HG03135 (cell line): ENCODE results near the gene TDRD10.
A peak's percentile ranks its signal among the peaks of the same experiment; 100 is the strongest.

Experiments
- ATAC-seq: cut with Tn5 transposase; IDR thresholded peaks from one replicate; pipeline ENCODE4 v1.9.1; 2021; ENCODE audit warnings: mild to moderate bottlenecking, moderate library complexity; ENCODE audit not compliant: unreplicated experiment

Gene TDRD10

DNA sequence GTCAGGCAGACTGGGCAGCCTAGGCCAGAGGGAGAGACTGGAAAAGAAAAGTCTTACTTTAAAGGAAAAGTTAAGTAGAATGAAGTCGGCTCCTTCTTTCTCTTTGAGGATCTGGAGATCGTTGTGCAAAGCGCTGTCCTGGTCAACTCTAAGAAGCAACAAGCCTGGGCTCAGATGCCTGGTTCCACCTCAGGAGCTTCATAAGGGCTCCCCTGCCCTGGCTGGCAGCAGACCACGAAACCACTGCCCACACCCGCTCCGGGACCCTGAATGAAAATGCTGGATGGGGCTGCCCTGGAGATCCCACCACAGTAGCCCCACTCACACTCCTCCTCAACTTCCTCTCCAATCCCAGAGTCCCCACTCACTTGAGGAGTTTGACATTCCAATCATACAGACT, 50.0 kb downstream of the TDRD10 start:
- ATAC-seq = no peak

DNA sequence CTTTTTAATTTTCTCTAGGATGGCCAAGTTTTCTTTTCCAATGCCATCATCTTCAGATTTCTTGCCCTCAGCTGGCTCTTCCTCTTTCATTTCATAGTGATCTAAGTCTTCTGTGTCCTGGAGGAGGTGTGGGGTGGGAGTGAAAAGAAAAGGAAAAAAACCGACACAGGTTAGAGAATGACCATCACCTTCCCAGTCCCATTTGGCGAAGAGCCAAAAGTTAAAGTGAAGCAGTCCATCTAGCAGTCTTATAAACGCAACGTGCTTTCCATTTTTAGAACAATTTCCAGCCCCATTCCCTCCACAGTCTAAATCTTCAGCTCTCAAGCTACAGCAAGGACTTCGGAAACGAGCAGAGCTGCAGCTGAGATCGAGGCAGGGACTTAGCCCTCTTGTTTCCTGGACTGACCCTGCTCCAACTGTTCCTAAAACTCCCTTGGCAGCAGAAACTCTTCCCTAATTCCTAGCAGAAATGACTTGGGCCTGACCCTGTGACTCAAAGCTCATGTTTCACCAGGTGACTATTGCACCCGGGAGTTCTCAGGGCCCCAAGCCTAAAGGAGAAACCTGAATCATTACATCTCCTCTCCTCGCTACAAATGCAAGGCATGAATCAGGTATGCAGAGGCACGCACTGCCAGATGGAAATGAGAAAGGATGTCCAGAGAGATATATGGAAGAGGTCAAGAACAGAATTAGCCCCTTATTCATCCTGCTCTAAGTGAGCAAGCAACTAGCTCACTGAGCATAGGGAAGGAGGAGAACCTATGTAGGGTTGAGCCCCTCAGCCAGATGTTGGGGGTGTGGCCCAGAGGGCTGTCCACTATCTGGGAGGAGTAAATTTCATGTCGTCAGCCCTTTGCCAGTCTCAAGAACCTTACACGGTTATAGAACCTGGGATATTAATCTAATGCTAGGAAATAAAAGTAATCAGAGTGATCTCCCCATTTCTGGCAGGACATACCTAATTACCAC, 51.3 kb downstream of the TDRD10 start:
- ATAC-seq = no peak

DNA sequence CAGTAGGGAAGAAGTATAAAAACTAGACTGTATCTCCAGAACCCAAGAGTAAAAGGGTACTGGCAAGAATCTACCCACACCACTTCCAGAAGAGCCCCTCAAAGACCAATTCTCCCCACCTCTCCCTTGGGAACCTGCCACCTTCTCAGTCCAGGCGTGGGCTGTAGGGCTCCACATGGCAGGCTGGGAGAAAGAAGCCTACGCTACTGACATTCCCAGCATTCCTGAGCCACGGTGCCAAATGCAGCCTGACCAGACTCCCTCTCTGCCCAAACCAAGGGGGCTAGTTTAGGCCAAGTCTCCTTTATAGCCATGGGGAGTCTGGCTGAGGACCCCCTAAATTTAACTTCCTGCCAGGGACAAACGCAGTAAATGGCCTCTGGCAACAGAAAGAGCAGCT, 54.4 kb downstream of the TDRD10 start:
- ATAC-seq = no peak

GRCh38 chr1:154557248-154557938, 55.4 kb downstream of the TDRD10 start:
- ATAC-seq = no peak

DNA sequence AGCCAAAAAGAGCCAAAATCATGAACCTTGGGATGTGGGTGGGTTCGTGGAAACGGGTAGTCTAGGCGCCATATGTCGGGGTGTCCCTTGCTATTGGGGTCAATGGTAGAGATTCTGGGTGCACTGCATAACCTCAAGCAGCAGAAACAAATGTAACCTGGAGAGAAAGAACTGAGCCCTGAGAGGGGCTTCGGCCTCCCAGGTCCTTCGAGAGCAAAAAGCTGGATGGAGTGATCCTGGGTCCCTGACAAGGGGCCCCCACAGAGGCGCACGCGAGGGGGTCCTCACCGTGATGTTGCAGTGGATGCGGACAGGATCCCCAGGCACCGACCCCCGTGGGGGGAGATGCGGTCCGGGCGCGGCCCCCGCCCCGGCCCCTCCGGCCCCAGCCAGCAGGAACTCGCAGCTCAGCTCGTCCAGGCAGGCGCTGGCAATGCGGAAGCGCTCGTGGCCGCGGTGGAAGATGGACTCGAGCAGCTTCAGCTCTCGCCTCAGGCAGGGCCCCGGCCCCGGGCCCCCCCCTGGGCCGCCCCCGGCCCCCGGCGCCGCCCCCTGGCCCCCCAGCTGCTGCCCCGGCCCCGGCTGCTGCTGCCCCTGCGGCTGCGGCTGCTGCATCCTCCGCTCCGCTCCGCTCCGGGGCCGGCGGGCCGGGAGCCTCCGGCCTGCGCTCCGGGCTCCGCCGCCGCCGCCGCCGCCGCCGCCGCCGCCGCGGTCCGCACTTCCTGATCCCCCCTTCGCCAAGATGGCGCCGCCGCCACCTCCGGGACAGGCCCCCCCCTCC, 56.1 kb downstream of the TDRD10 start, which contains the start of gene UBE2Q1:
Gene UBE2Q1 (minus strand): TSS at position 724 of the 781 bp plus-strand sequence. CDS start 109 bp downstream, at position 615.
- peak; percentile 18 for ATAC-seq

- peak; percentile 85 for ATAC-seq
Measured at GRCh38 chr1:154558720-154559465, 56.9 kb downstream of the TDRD10 start.

- peak; percentile 47 for ATAC-seq
Measured at GRCh38 chr1:154559466-154560044, 57.5 kb downstream of the TDRD10 start.

GRCh38 chr1:154565876-154566275, 63.9 kb downstream of the TDRD10 start:
- ATAC-seq = no peak

DNA sequence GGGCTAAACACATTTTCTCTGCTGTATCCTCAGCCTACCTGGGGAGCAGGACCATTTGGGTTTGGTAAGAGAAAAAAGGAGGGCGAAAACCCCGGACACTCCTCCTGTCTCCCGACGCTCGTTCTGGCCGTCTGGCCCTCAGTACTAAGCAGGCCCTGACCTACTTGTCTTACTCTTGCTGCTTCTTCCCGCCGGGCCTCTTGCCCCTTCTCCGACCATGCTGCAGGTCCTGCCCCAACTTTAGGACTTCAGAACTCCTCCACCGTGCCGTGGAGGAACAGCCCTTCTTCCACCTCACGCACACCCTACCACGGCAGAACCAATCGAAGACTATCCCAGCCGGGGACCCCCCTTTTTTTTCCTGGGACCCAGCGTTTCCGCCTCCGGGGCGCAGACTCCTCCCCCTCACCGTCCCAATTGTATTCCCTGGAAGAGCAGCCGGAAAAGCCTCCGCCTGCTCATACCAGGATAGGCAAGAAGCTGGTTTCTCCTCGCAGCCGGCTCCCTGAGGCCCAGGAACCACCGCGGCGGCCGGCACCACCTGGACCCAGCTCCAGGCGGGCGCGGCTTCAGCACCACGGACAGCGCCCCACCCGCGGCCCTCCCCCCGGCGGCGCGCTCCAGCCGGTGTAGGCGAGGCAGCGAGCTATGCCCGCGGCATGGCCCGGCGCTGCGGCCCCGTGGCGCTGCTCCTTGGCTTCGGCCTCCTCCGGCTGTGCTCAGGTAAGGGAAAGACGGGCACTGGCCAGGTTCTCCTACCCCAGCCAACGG, 65.6 kb downstream of the TDRD10 start, which contains the start of gene CHRNB2:
Gene CHRNB2 (plus strand): TSS at position 393 of the 771 bp plus-strand sequence. CDS start 267 bp downstream, at position 660.
- ATAC-seq = no peak

GRCh38 chr1:154568157-154568815, 66.3 kb downstream of the TDRD10 start:
- no peak for ATAC-seq

- no peak for ATAC-seq
Measured at GRCh38 chr1:154571244-154571963, 69.4 kb downstream of the TDRD10 start.

DNA sequence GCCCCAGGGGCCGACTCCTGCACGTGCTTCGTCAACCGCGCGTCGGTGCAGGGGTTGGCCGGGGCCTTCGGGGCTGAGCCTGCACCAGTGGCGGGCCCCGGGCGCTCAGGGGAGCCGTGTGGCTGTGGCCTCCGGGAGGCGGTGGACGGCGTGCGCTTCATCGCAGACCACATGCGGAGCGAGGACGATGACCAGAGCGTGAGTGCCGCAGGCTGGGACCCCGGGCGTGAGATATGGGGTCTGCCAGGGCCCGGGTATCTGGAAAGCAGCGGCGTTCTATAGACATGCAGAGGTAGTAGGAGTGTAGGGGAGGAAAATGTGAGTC, 69.9 kb downstream of the TDRD10 start:
- ATAC-seq = no peak

DNA sequence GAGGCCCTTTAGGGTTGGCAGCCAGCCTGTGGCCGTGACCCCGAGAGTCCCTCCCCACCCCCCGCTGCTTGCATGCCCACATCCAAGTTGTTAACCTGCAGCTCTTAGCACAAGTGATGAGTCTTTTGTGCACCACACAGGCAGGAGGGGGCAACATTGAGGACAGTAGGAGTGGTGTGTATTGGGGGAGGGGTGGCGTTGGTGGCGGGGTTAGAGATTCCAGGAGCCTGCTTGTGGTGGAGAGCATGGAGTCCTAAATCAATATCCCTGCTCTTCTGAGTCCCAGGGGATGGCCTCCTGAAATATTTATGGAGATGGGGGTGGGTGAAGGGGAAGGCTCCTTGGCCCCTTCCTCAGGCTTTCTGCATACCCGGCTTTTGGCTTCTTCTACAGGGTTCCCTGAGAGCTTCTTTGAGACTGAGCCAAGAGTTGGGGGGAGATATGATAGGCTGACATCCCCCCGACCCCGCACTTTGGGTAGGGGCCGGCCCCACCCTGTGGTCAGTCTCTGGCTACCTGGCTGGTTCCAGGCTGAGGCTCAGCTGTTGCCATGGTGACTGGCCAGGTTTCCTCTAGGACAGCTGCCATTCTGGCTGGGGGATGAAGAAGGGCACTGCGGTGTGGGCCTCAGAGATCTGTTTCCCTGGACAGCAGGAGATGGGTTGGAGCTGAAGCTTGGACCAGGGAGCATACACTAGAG, 70.6 kb downstream of the TDRD10 start:
- ATAC-seq = no peak

- no peak for ATAC-seq
Measured at GRCh38 chr1:154573168-154573510, 71.1 kb downstream of the TDRD10 start.

GRCh38 chr1:154574716-154575115, 72.7 kb downstream of the TDRD10 start:
- no peak for ATAC-seq

- ATAC-seq = no peak
Measured at GRCh38 chr1:154575147-154575927, 73.3 kb downstream of the TDRD10 start.
